ENCODE results near the gene DLG2.

The DLG2 gene

GRCh38 chr11:83540112-83540675 lies 2086.9 kb downstream of the DLG2 start:
- peak overlapping the region; percentile 15 to 25 for H2BK12ac ChIP-seq (ENCODE audit: low read length in 2 of 2)
- H3K27ac ChIP-seq (ENCODE audit: low read length, poor library complexity, severe bottlenecking), result no peak overlapping the region
- no peak overlapping the region for H2BK120ac ChIP-seq (ENCODE audit: low read depth, low read length)
- no peak overlapping the region for H3K23ac ChIP-seq (ENCODE audit: low read length in 2 of 2)
- WGBS, result 72% methylated on average over 4 of the region's 5 CpGs
- no peaks in the 10 kb centered on the region for H3K79me1 ChIP-seq (replicated peaks; ENCODE audit: low read length, poor library complexity, severe bottlenecking)
- peak; percentile 71 for DNase-seq
- peak overlapping the region; percentile 72 for H2AFZ ChIP-seq (ENCODE audit: low read depth, low read length)
- H4K91ac ChIP-seq (ENCODE audit: low read length), result no peak overlapping the region
- H3K14ac ChIP-seq (ENCODE audit: low read length in 2 of 2), result no peak overlapping the region
- H3K36me3 ChIP-seq (ENCODE audit: control insufficient read depth in 1 of 2, insufficient read depth in 2 of 2, low read depth in 1 of 2, low read length in 2 of 2), result no peaks in the 10 kb centered on the region
- no peak overlapping the region for H3K4me2 ChIP-seq (ENCODE audit: low read length, poor library complexity, severe bottlenecking)
- no peak overlapping the region for H2AK5ac ChIP-seq (ENCODE audit: low read length, severe bottlenecking)
- no peaks in the 10 kb centered on the region for H3K9me3 ChIP-seq (ENCODE audit: control insufficient read depth, low read length)
- H2BK5ac ChIP-seq (ENCODE audit: low read depth, low read length, poor library complexity, severe bottlenecking), result no peak overlapping the region
- no peak overlapping the region for H3K18ac ChIP-seq (ENCODE audit: low read depth in 1 of 2, low read length in 2 of 2)
- H3K9ac ChIP-seq (ENCODE audit: low read length), result no peak overlapping the region
- no peaks in the 10 kb centered on the region for H3K27me3 ChIP-seq (ENCODE audit: control insufficient read depth in 1 of 2, insufficient read depth in 1 of 2, low read length in 2 of 2)
- no peaks in the 10 kb centered on the region for H3K4me1 ChIP-seq (ENCODE audit: control insufficient read depth, insufficient read depth, low read depth, low read length)
- H3K4me3 ChIP-seq (ENCODE audit: insufficient read depth in 1 of 2, low read depth in 1 of 2, low read length in 2 of 2), result no peak overlapping the region
- H4K8ac ChIP-seq (ENCODE audit: low read length), result no peak overlapping the region
- H2BK15ac ChIP-seq (ENCODE audit: low read depth, poor library complexity, severe bottlenecking), result no peak overlapping the region
- no peak overlapping the region for H3K4ac ChIP-seq (ENCODE audit: low read depth in 1 of 2, low read length in 2 of 2)

GRCh38 chr11:83538286-83538685 lies 2088.9 kb downstream of the DLG2 start:
- WGBS, result 96% methylated on average over 1 of the region's 1 CpG
- no peak overlapping the region for H3K4ac ChIP-seq (ENCODE audit: low read depth in 1 of 2, low read length in 2 of 2)
- no peak for DNase-seq
- no peak overlapping the region for H2BK12ac ChIP-seq (ENCODE audit: low read length in 2 of 2)
- H3K27me3 ChIP-seq (ENCODE audit: control insufficient read depth in 1 of 2, insufficient read depth in 1 of 2, low read length in 2 of 2), result no peaks in the 10 kb centered on the region
- H3K18ac ChIP-seq (ENCODE audit: low read depth in 1 of 2, low read length in 2 of 2), result no peak overlapping the region
- no peak overlapping the region for H3K4me2 ChIP-seq (ENCODE audit: low read length, poor library complexity, severe bottlenecking)
- no peak overlapping the region for H3K4me3 ChIP-seq (ENCODE audit: insufficient read depth in 1 of 2, low read depth in 1 of 2, low read length in 2 of 2)
- H2AFZ ChIP-seq (ENCODE audit: low read depth, low read length), result no peak overlapping the region
- no peak overlapping the region for H3K23ac ChIP-seq (ENCODE audit: low read length in 2 of 2)
- no peak overlapping the region for H3K9ac ChIP-seq (ENCODE audit: low read length)
- no peak overlapping the region for H4K91ac ChIP-seq (ENCODE audit: low read length)
- no peak overlapping the region for H2BK15ac ChIP-seq (ENCODE audit: low read depth, poor library complexity, severe bottlenecking)
- H2BK120ac ChIP-seq (ENCODE audit: low read depth, low read length), result no peak overlapping the region
- no peak overlapping the region for H3K14ac ChIP-seq (ENCODE audit: low read length in 2 of 2)
- H4K8ac ChIP-seq (ENCODE audit: low read length), result no peak overlapping the region
- no peak overlapping the region for H3K27ac ChIP-seq (ENCODE audit: low read length, poor library complexity, severe bottlenecking)
- H2AK5ac ChIP-seq (ENCODE audit: low read length, severe bottlenecking), result no peak overlapping the region
- H2BK5ac ChIP-seq (ENCODE audit: low read depth, low read length, poor library complexity, severe bottlenecking), result no peak overlapping the region
- no peaks in the 10 kb centered on the region for H3K9me3 ChIP-seq (ENCODE audit: control insufficient read depth, low read length)
- H3K36me3 ChIP-seq (ENCODE audit: control insufficient read depth in 1 of 2, insufficient read depth in 2 of 2, low read depth in 1 of 2, low read length in 2 of 2), result no peaks in the 10 kb centered on the region
- H3K79me1 ChIP-seq (replicated peaks; ENCODE audit: low read length, poor library complexity, severe bottlenecking), result no peaks in the 10 kb centered on the region
- H3K4me1 ChIP-seq (ENCODE audit: control insufficient read depth, insufficient read depth, low read depth, low read length), result no peaks in the 10 kb centered on the region

GRCh38 chr11:83537131-83537610 lies 2090.0 kb downstream of the DLG2 start:
- Histone ChIP-seq H3K9ac (ENCODE audit: low read length) (no peak overlapping the region), H3K4ac (ENCODE audit: low read depth in 1 of 2, low read length in 2 of 2) (no peak overlapping the region), H3K4me3 (ENCODE audit: insufficient read depth in 1 of 2, low read depth in 1 of 2, low read length in 2 of 2) (no peak overlapping the region), H3K9me3 (ENCODE audit: control insufficient read depth, low read length) (no peaks in the 10 kb centered on the region), H3K27ac (ENCODE audit: low read length, poor library complexity, severe bottlenecking) (no peak overlapping the region), H3K79me1 (replicated peaks; ENCODE audit: low read length, poor library complexity, severe bottlenecking) (no peaks in the 10 kb centered on the region), H4K91ac (ENCODE audit: low read length) (no peak overlapping the region), H3K4me2 (ENCODE audit: low read length, poor library complexity, severe bottlenecking) (no peak overlapping the region), H2AK5ac (ENCODE audit: low read length, severe bottlenecking) (no peak overlapping the region), H3K27me3 (ENCODE audit: control insufficient read depth in 1 of 2, insufficient read depth in 1 of 2, low read length in 2 of 2) (no peaks in the 10 kb centered on the region), H2BK15ac (ENCODE audit: low read depth, poor library complexity, severe bottlenecking) (no peak overlapping the region), H3K23ac (ENCODE audit: low read length in 2 of 2) (no peak overlapping the region), H3K18ac (ENCODE audit: low read depth in 1 of 2, low read length in 2 of 2) (no peak overlapping the region), H3K36me3 (ENCODE audit: control insufficient read depth in 1 of 2, insufficient read depth in 2 of 2, low read depth in 1 of 2, low read length in 2 of 2) (no peaks in the 10 kb centered on the region), H2BK120ac (ENCODE audit: low read depth, low read length) (no peak overlapping the region), H2BK5ac (ENCODE audit: low read depth, low read length, poor library complexity, severe bottlenecking) (no peak overlapping the region), H4K8ac (ENCODE audit: low read length) (no peak overlapping the region), H3K14ac (ENCODE audit: low read length in 2 of 2) (no peak overlapping the region), H2BK12ac (ENCODE audit: low read length in 2 of 2) (no peak overlapping the region), H3K4me1 (ENCODE audit: control insufficient read depth, insufficient read depth, low read depth, low read length) (no peaks in the 10 kb centered on the region), H2AFZ (ENCODE audit: low read depth, low read length) (no peak overlapping the region)
- WGBS, result 97% methylated on average over 4 of the region's 5 CpGs
- no peak for DNase-seq

GRCh38 chr11:83533166-83533565 lies 2094.0 kb downstream of the DLG2 start:
- no peak overlapping the region for H4K91ac ChIP-seq (ENCODE audit: low read length)
- no peak overlapping the region for H2AFZ ChIP-seq (ENCODE audit: low read depth, low read length)
- no peak overlapping the region for H3K4ac ChIP-seq (ENCODE audit: low read depth in 1 of 2, low read length in 2 of 2)
- H3K79me1 ChIP-seq (replicated peaks; ENCODE audit: low read length, poor library complexity, severe bottlenecking), result no peaks in the 10 kb centered on the region
- no peak overlapping the region for H2AK5ac ChIP-seq (ENCODE audit: low read length, severe bottlenecking)
- no peak for DNase-seq
- H3K27ac ChIP-seq (ENCODE audit: low read length, poor library complexity, severe bottlenecking), result no peak overlapping the region
- H2BK120ac ChIP-seq (ENCODE audit: low read depth, low read length), result no peak overlapping the region
- H3K23ac ChIP-seq (ENCODE audit: low read length in 2 of 2), result no peak overlapping the region
- no peak overlapping the region for H2BK15ac ChIP-seq (ENCODE audit: low read depth, poor library complexity, severe bottlenecking)
- no peaks in the 10 kb centered on the region for H3K27me3 ChIP-seq (ENCODE audit: control insufficient read depth in 1 of 2, insufficient read depth in 1 of 2, low read length in 2 of 2)
- H3K4me2 ChIP-seq (ENCODE audit: low read length, poor library complexity, severe bottlenecking), result no peak overlapping the region
- no peaks in the 10 kb centered on the region for H3K9me3 ChIP-seq (ENCODE audit: control insufficient read depth, low read length)
- no peak overlapping the region for H2BK5ac ChIP-seq (ENCODE audit: low read depth, low read length, poor library complexity, severe bottlenecking)
- H3K18ac ChIP-seq (ENCODE audit: low read depth in 1 of 2, low read length in 2 of 2), result no peak overlapping the region
- H3K14ac ChIP-seq (ENCODE audit: low read length in 2 of 2), result no peak overlapping the region
- H3K9ac ChIP-seq (ENCODE audit: low read length), result no peak overlapping the region
- H2BK12ac ChIP-seq (ENCODE audit: low read length in 2 of 2), result no peak overlapping the region
- H3K36me3 ChIP-seq (ENCODE audit: control insufficient read depth in 1 of 2, insufficient read depth in 2 of 2, low read depth in 1 of 2, low read length in 2 of 2), result no peaks in the 10 kb centered on the region
- H4K8ac ChIP-seq (ENCODE audit: low read length), result no peak overlapping the region
- no peak overlapping the region for H3K4me3 ChIP-seq (ENCODE audit: insufficient read depth in 1 of 2, low read depth in 1 of 2, low read length in 2 of 2)
- H3K4me1 ChIP-seq (ENCODE audit: control insufficient read depth, insufficient read depth, low read depth, low read length), result no peaks in the 10 kb centered on the region

Data from mesenchymal stem cell (in vitro differentiated cells and primary cell).